Thoracic aorta (tissue), 2 donors: ENCODE measurements around the gene MMS22L. TPM values are rescaled to one million over a fixed set of nuclear protein-coding genes. Genes with fewer than 3 reads are reported as not detected.

Source experiments
- ATAC-seq: fragments of 150-250 bp; one replicate; pipeline ENCODE4 v1.8.0; 2017; ENCODE audit warnings: low read depth; ENCODE audit not compliant: insufficient number of reproducible peaks, low FRiP score
- DNase-seq: peaks from one replicate; pipeline ENCODE4 v3.0.0-alpha.2; 2020; ENCODE audit warnings: low spot score
- H3K27ac ChIP-seq, 2 donors: fragments of 200-600 bp; sonication (generic); 1 replicate in 1 of 2; 2 replicates in 1 of 2; pipeline ENCODE4 v1.5.1; 2016; ENCODE audit warnings: mild to moderate bottlenecking in 2 of 2, moderate library complexity in 2 of 2
- H3K27me3 ChIP-seq: fragments of 200-600 bp; sonication (generic); replicated peaks from 2 replicates; pipeline ENCODE4 v1.6.0; 2016; ENCODE audit warnings: mild to moderate bottlenecking; ENCODE audit not compliant: insufficient read depth
- H3K36me3 ChIP-seq: fragments of 200-600 bp; sonication (generic); one replicate; pipeline ENCODE4 v1.5.1; 2016
- H3K4me1 ChIP-seq, 2 donors: fragments of 200-600 bp; sonication (generic); 1 replicate in 1 of 2; 2 replicates in 1 of 2; pipeline versions ENCODE4 v1.5.1 to v1.6.0; 2016; ENCODE audit warnings: low read depth in 2 of 2, mild to moderate bottlenecking in 1 of 2; ENCODE audit not compliant: control insufficient read depth in 1 of 2
- H3K4me3 ChIP-seq: fragments of 200-600 bp; sonication (generic); 2 replicates; pipeline ENCODE4 v1.5.1; 2016; ENCODE audit warnings: mild to moderate bottlenecking
- H3K9me3 ChIP-seq: fragments of 200-600 bp; sonication (generic); 2 replicates; pipeline ENCODE4 v1.5.1; 2016
- CTCF ChIP-seq: fragments of 200-600 bp; sonication (generic); IDR thresholded peaks from one replicate; pipeline ENCODE4 v1.5.1; 2019; ENCODE audit warnings: antibody characterized with exemption
- total RNA-seq, 2 donors: library from RNA; depleted of rRNA; stranded (reverse); fragments of >200 nt; gene quantifications; one replicate each; pipeline versions ENCODE4 v1.1.0 to v1.2.3, GENCODE V29; 2016

The MMS22L gene
- total RNA-seq, 2 donors from 2014 or later = 4.3 to 5.3 TPM

- ATAC-seq = no peak
- Histone ChIP-seq H3K4me3 (no peak overlapping the region), H3K27ac (no peak overlapping the region), H3K36me3 (no peaks in the 10 kb centered on the region), H3K27me3 (no peaks in the 10 kb centered on the region), H3K9me3 (no peaks in the 10 kb centered on the region), H3K4me1 (peaks cover 0 to 9% of the 10 kb centered on the region in 2 donors)
- no peak for TF ChIP-seq CTCF
- DNase-seq = no peak
These were observed 2.2 kb downstream of the MMS22L start for GRCh38 chr6:97280766-97281165.

GRCh38 chr6:97275804-97276203 is 7.2 kb downstream of the MMS22L start:
- Histone ChIP-seq H3K4me1 (no peaks in the 10 kb centered on the region), H3K36me3 (no peaks in the 10 kb centered on the region), H3K9me3 (no peaks in the 10 kb centered on the region), H3K27me3 (no peaks in the 10 kb centered on the region), H3K4me3 (no peak overlapping the region), H3K27ac (no peak overlapping the region)
- TF ChIP-seq CTCF = no peak
- ATAC-seq (no peak), DNase-seq (no peak)

GRCh38 chr6:97269821-97270220 is 13.2 kb downstream of the MMS22L start:
- no peak overlapping the region for H3K4me3 ChIP-seq
- no peaks in the 10 kb centered on the region for H3K36me3 ChIP-seq
- H3K27ac ChIP-seq = no peak overlapping the region
- H3K9me3 ChIP-seq = no peaks in the 10 kb centered on the region
- H3K4me1 ChIP-seq = no peaks in the 10 kb centered on the region
- no peak for TF ChIP-seq CTCF
- ATAC-seq (no peak), DNase-seq (no peak)
- H3K27me3 ChIP-seq = no peaks in the 10 kb centered on the region

- no peak for DNase-seq
- TF ChIP-seq CTCF = no peak
- no peaks in the 10 kb centered on the region for H3K27me3 ChIP-seq
- H3K36me3 ChIP-seq = no peaks in the 10 kb centered on the region
- H3K4me1 ChIP-seq = no peaks in the 10 kb centered on the region
- no peak for ATAC-seq
- no peak overlapping the region for H3K27ac ChIP-seq
- no peak overlapping the region for H3K4me3 ChIP-seq
- no peaks in the 10 kb centered on the region for H3K9me3 ChIP-seq
These were observed 20.3 kb downstream of the MMS22L start for GRCh38 chr6:97262676-97263075.

- TF ChIP-seq CTCF = no peak
- ATAC-seq (no peak), DNase-seq (no peak)
- Histone ChIP-seq H3K27ac (no peak overlapping the region), H3K4me1 (no peaks in the 10 kb centered on the region), H3K4me3 (no peak overlapping the region), H3K27me3 (no peaks in the 10 kb centered on the region), H3K36me3 (no peaks in the 10 kb centered on the region), H3K9me3 (no peaks in the 10 kb centered on the region)
These were observed 36.2 kb downstream of the MMS22L start for GRCh38 chr6:97246842-97247241.
